Measurements from ENCODE around the gene CITED2.

DNA sequence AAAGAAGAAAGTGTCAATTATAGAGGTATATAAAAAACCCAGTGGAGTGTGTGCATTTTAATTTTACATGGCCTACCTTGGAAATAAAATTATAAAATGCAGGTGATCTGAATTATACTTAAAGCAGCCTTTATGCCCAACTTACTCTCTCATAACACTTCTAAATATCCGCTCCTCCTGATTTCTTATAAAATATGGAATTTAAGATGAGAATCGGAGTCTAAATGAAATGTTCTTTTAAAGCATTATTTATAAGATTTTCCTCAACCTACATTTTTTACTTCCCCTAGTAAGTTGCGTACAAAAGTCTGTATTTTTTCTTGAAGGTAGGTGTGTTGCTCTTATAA is 3.5 kb downstream of the CITED2 start:
- TF ChIP-seq CTCF (conservative IDR thresholded peaks at IDR 0.05; ENCODE audit: low read depth, low read length) (no peak), EZH2phosphoT487 (IDR thresholded peaks at IDR 0.05; ENCODE audit: borderline replicate concordance, low read length) (no peak), EZH2 (IDR thresholded peaks at IDR 0.05; ENCODE audit: low read length, unreplicated experiment) (no peak)

Measured in PC-3 (cell line).